GM12891 (cell line): ENCODE data around the gene AP3B2.

ENCODE experiments used
- POLR2A ChIP-seq: IDR thresholded peaks from 2 replicates; pipeline ENCODE4 v1.6.1; 2011; ENCODE audit warnings: low read depth, low read length, control low read depth
- POLR2AphosphoS5 ChIP-seq: IDR thresholded peaks from 2 replicates; pipeline ENCODE4 v1.6.1; 2011; ENCODE audit warnings: low read depth, low read length, control low read depth
- SPI1 ChIP-seq: IDR thresholded peaks from 2 replicates; pipeline ENCODE4 v1.6.1; 2011; ENCODE audit warnings: low read depth, low read length, control low read depth

- TF ChIP-seq POLR2A (no peak), POLR2AphosphoS5 (no peak), SPI1 (no peak)
Measured at GRCh38 chr15:82630033-82630432, 79.6 kb downstream of the AP3B2 start.
